ENCODE data around the gene BET1.
"Not testable (repeated sequence)": the region's sequence is repeated elsewhere in the genome, so short reads cannot be mapped to it uniquely, and the experiment has no call there.

The BET1 gene

GRCh38 chr7:94039368-94040035 is 35.3 kb upstream of the BET1 start:
- TF ChIP-seq, protein P1, sequence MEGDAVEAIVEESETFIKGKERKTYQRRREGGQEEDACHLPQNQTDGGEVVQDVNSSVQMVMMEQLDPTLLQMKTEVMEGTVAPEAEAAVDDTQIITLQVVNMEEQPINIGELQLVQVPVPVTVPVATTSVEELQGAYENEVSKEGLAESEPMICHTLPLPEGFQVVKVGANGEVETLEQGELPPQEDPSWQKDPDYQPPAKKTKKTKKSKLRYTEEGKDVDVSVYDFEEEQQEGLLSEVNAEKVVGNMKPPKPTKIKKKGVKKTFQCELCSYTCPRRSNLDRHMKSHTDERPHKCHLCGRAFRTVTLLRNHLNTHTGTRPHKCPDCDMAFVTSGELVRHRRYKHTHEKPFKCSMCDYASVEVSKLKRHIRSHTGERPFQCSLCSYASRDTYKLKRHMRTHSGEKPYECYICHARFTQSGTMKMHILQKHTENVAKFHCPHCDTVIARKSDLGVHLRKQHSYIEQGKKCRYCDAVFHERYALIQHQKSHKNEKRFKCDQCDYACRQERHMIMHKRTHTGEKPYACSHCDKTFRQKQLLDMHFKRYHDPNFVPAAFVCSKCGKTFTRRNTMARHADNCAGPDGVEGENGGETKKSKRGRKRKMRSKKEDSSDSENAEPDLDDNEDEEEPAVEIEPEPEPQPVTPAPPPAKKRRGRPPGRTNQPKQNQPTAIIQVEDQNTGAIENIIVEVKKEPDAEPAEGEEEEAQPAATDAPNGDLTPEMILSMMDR (conservative IDR thresholded peaks at IDR 0.05; ENCODE audit: low read depth): no peak
- POLR2A ChIA-PET (ENCODE audit: low non-redundant PET): no interaction called here
- no peak overlapping the region for H3K27ac ChIP-seq
- CTCF ChIA-PET: no interaction called here
- DNase-seq (ENCODE audit: low spot score): no peak

GRCh38 chr7:94031865-94032264 is 27.7 kb upstream of the BET1 start:
- no peak for DNase-seq (ENCODE audit: low spot score)
- H3K27ac ChIP-seq: no peak overlapping the region
- ChIA-PET POLR2A (ENCODE audit: low non-redundant PET) (no interaction called here), CTCF (no interaction called here)
- TF ChIP-seq, protein P1 (conservative IDR thresholded peaks at IDR 0.05; ENCODE audit: low read depth): no peak

- TF ChIP-seq, protein P1 (conservative IDR thresholded peaks at IDR 0.05; ENCODE audit: low read depth): no peak
- POLR2A ChIA-PET (ENCODE audit: low non-redundant PET): no interaction called here
- no peak overlapping the region for H3K27ac ChIP-seq
- DNase-seq (ENCODE audit: low spot score): no peak
- CTCF ChIA-PET: no interaction called here
These were observed 26.5 kb upstream of the BET1 start for GRCh38 chr7:94030634-94031033.

DNA sequence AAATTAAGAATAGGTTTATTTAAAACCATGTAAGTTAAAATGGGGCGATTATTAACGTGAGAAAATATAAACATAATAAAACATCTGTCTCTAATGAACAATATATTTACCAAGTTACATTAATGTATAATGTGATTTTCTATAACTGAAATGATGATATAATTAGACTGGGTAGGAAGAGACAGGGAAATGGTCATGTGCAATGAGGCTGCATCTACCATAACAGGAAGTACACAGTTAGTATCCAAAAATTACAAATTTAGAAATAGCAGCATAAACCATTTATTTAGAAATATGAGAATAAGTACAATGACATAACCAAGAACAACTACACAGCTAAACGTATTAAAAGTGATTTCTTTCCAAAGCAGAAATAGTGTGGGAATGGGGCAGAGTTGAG is 25.8 kb upstream of the BET1 start:
- H3K27ac ChIP-seq: no peak overlapping the region
- CTCF ChIA-PET: no interaction called here
- TF ChIP-seq, protein P1 (conservative IDR thresholded peaks at IDR 0.05; ENCODE audit: low read depth): no peak
- POLR2A ChIA-PET (ENCODE audit: low non-redundant PET): no interaction called here
- no peak for DNase-seq (ENCODE audit: low spot score)

DNA sequence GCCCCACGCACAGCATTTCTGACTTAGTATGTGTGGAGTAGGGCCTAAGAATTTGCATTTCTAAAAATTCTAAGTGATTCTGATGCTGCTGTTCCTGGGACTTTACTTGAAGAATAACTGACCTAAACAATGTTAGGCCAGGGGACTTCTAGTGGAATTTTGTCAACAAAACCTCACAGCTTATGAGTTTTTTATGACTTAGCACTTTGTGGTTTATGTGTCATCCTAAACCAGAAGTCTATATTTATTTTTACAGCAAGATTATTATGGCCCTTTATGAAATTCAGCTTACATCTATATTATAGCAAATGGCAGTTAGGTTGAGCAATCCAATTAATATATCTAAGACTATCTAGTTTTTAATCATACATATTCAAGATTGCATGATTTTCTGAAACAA is 24.6 kb upstream of the BET1 start:
- TF ChIP-seq, protein P1 (conservative IDR thresholded peaks at IDR 0.05; ENCODE audit: low read depth): no peak
- CTCF ChIA-PET: no interaction called here
- no peak for DNase-seq (ENCODE audit: low spot score)
- no peak overlapping the region for H3K27ac ChIP-seq
- POLR2A ChIA-PET (ENCODE audit: low non-redundant PET): no interaction called here

GRCh38 chr7:94026619-94027018 is 22.5 kb upstream of the BET1 start:
- CTCF ChIA-PET; H3K27ac ChIP-seq; POLR2A ChIA-PET (ENCODE audit: low non-redundant PET); DNase-seq (ENCODE audit: low spot score): not testable (repeated sequence)

DNA sequence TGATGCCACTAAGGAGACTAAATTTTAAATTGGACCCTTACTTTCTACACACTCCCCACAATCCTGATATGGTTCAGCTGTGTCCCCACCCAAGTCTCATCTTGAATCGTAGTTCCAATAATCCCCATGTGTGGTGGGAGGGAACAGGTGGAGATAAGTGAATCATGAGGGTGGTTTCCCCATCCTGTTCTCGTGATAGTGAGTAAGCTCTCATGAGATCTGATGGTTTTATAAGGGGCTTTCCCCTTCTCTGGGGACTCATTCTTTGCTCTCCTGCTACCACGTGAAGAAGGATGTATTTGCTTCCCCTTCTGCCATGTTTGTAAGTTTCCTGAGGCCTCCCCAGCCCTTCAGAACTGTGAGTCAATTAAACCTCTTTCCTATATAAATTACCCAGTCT is 18.4 kb upstream of the BET1 start:
- ChIA-PET CTCF (no interaction called here), POLR2A (ENCODE audit: low non-redundant PET) (no interaction called here)
- no peak for DNase-seq (ENCODE audit: low spot score)
- H3K27ac ChIP-seq: no peak overlapping the region
- TF ChIP-seq, protein P1 (conservative IDR thresholded peaks at IDR 0.05; ENCODE audit: low read depth): no peak

Data from RWPE1 (cell line).